ENCODE results near the gene SELENOF.
A peak's percentile ranks its signal among the peaks of the same experiment; 100 is the strongest.
"Not testable (repeated sequence)": the region's sequence is repeated elsewhere in the genome, so short reads cannot be mapped to it uniquely, and the experiment has no call there.

SELENOF gene

GRCh38 chr1:86906419-86906818 is 7.5 kb downstream of the SELENOF start:
- DNase-seq (ENCODE audit: insufficient read length, low spot score), result no peak
- no peak for FAIRE-seq
- TF ChIP-seq POLR2A (IDR thresholded peaks at IDR 0.05; ENCODE audit: low read depth, low read length), result no peak

GRCh38 chr1:86905875-86906274 is 8.1 kb downstream of the SELENOF start:
- FAIRE-seq (no peak), DNase-seq (ENCODE audit: insufficient read length, low spot score) (no peak)
- TF ChIP-seq POLR2A (IDR thresholded peaks at IDR 0.05; ENCODE audit: low read depth, low read length), result no peak

GRCh38 chr1:86899401-86899800 is 14.5 kb downstream of the SELENOF start:
- FAIRE-seq; DNase-seq (ENCODE audit: insufficient read length, low spot score): not testable (repeated sequence)

- TF ChIP-seq POLR2A (IDR thresholded peaks at IDR 0.05; ENCODE audit: low read depth, low read length), result no peak
- DNase-seq (ENCODE audit: insufficient read length, low spot score) (no peak), FAIRE-seq (no peak)
Observed at GRCh38 chr1:86888327-86888726, 25.6 kb downstream of the SELENOF start.

- FAIRE-seq, result no peak
- no peak for TF ChIP-seq POLR2A (IDR thresholded peaks at IDR 0.05; ENCODE audit: low read depth, low read length)
- no peak for DNase-seq (ENCODE audit: insufficient read length, low spot score)
Observed at GRCh38 chr1:86887479-86888162, 26.3 kb downstream of the SELENOF start.

- no peak for DNase-seq (ENCODE audit: insufficient read length, low spot score)
- no peak for TF ChIP-seq POLR2A (IDR thresholded peaks at IDR 0.05; ENCODE audit: low read depth, low read length)
- FAIRE-seq, result no peak
Observed at GRCh38 chr1:86875722-86876121, 38.2 kb downstream of the SELENOF start.

GRCh38 chr1:86872086-86872485 is 41.8 kb downstream of the SELENOF start:
- FAIRE-seq (peak; percentile 61), DNase-seq (ENCODE audit: insufficient read length, low spot score) (no peak)
- no peak for TF ChIP-seq POLR2A (IDR thresholded peaks at IDR 0.05; ENCODE audit: low read depth, low read length)

- DNase-seq (ENCODE audit: insufficient read length, low spot score) (no peak), FAIRE-seq (no peak)
- TF ChIP-seq POLR2A (IDR thresholded peaks at IDR 0.05; ENCODE audit: low read depth, low read length), result no peak
Observed at GRCh38 chr1:86871001-86871400, 42.9 kb downstream of the SELENOF start.

GRCh38 chr1:86868477-86868876 is 45.4 kb downstream of the SELENOF start:
- DNase-seq (ENCODE audit: insufficient read length, low spot score) (no peak), FAIRE-seq (peak; percentile 74)
- no peak for TF ChIP-seq POLR2A (IDR thresholded peaks at IDR 0.05; ENCODE audit: low read depth, low read length)

GRCh38 chr1:86867278-86867677 is 46.6 kb downstream of the SELENOF start:
- not testable (repeated sequence) for DNase-seq (ENCODE audit: insufficient read length, low spot score); FAIRE-seq

- no peak for TF ChIP-seq POLR2A (IDR thresholded peaks at IDR 0.05; ENCODE audit: low read depth, low read length)
- no peak for DNase-seq (ENCODE audit: insufficient read length, low spot score)
- FAIRE-seq, result peak; percentile 58
Observed at GRCh38 chr1:86866665-86867064, 47.3 kb downstream of the SELENOF start.

- FAIRE-seq (no peak), DNase-seq (ENCODE audit: insufficient read length, low spot score) (no peak)
- TF ChIP-seq POLR2A (IDR thresholded peaks at IDR 0.05; ENCODE audit: low read depth, low read length), result no peak
Observed at GRCh38 chr1:86865973-86866637, 47.8 kb downstream of the SELENOF start.

GRCh38 chr1:86862920-86863319 is 51.0 kb downstream of the SELENOF start:
- no peak for DNase-seq (ENCODE audit: insufficient read length, low spot score)
- no peak for TF ChIP-seq POLR2A (IDR thresholded peaks at IDR 0.05; ENCODE audit: low read depth, low read length)
- no peak for FAIRE-seq

GRCh38 chr1:86861424-86861823 is 52.5 kb downstream of the SELENOF start:
- no peak for TF ChIP-seq POLR2A (IDR thresholded peaks at IDR 0.05; ENCODE audit: low read depth, low read length)
- no peak for FAIRE-seq
- DNase-seq (ENCODE audit: insufficient read length, low spot score), result no peak

- no peak for FAIRE-seq
- DNase-seq (ENCODE audit: insufficient read length, low spot score), result no peak
- no peak for TF ChIP-seq POLR2A (IDR thresholded peaks at IDR 0.05; ENCODE audit: low read depth, low read length)
Observed at GRCh38 chr1:86860424-86860823, 53.5 kb downstream of the SELENOF start.

All from H54 (cell line).